ENCODE results near the gene PHYH.

- TF ChIP-seq CTCF (IDR thresholded peaks at IDR 0.05; ENCODE audit: low read depth, low read length, missing input control) (peak; percentile 77), SP1 (IDR thresholded peaks at IDR 0.05) (peak; percentile 73), TAF1 (conservative IDR thresholded peaks at IDR 0.05) (peak; percentile 44), ZBTB33 (IDR thresholded peaks at IDR 0.05) (no peak), ATF3 (IDR thresholded peaks at IDR 0.05) (no peak), YY1 (IDR thresholded peaks at IDR 0.05) (no peak), REST (IDR thresholded peaks at IDR 0.05) (no peak), FOXA1 (IDR thresholded peaks at IDR 0.05) (peak; percentile 6), RAD21 (IDR thresholded peaks at IDR 0.05) (peak; percentile 85 to 91), RXRA (IDR thresholded peaks at IDR 0.05) (peak; percentile 70 to 87), MAX (IDR thresholded peaks at IDR 0.05) (no peak)
Measured at GRCh38 chr10:13271552-13272163, 28.2 kb downstream of the PHYH start.

Data from liver (tissue), 3 donors.